ENCODE data around the gene THOC6. TPM values are rescaled to one million over a fixed set of nuclear protein-coding genes. Genes with fewer than 3 reads are reported as not detected.
A peak's percentile ranks its signal among the peaks of the same experiment; 100 is the strongest.

Gene THOC6
- total and polyA plus RNA-seq, 9 of the 15 experiments (the other 6 are each of a cell fraction or from before 2014, with no cell fraction given), result 2.5 to 65.4 (median 42.3) TPM

DNA sequence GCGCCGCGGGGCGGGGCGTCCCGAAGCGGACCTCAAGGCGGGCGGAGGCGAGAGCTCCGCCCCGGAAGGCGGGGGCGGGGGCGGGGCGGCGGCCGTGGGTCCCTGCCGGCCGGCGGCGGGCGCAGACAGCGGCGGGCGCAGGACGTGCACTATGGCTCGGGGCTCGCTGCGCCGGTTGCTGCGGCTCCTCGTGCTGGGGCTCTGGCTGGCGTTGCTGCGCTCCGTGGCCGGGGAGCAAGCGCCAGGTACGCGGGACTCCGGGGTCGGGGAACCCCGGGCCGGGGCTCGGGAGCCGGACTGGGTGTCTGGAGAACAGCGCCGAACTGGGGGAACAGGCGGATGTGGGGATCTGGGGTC lies 3.6 kb upstream of the THOC6 start, which contains the start of gene TNFRSF12A (continued):
- TF ChIP-seq ZMIZ1 (IDR thresholded peaks at IDR 0.05; ENCODE audit: low read depth in 2 of 2, low read length in 2 of 2), result peak in 1 of 2 experiments; percentile 15; a peak in 1 of 4 replicates
- TF ChIP-seq, protein P1, sequence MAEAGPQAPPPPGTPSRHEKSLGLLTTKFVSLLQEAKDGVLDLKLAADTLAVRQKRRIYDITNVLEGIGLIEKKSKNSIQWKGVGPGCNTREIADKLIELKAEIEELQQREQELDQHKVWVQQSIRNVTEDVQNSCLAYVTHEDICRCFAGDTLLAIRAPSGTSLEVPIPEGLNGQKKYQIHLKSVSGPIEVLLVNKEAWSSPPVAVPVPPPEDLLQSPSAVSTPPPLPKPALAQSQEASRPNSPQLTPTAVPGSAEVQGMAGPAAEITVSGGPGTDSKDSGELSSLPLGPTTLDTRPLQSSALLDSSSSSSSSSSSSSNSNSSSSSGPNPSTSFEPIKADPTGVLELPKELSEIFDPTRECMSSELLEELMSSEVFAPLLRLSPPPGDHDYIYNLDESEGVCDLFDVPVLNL (CRISPR knock-in tag; IDR thresholded peaks at IDR 0.05; ENCODE audit: low read depth), result no peak
- TF ChIP-seq IFI16 (CRISPR knock-in tag; IDR thresholded peaks at IDR 0.05), result no peak
- TF ChIP-seq SMAD4 (CRISPR knock-in tag; conservative IDR thresholded peaks at IDR 0.05), result peak; percentile 92
- no peak for TF ChIP-seq HOXB6 (CRISPR knock-in tag; IDR thresholded peaks at IDR 0.05; ENCODE audit: borderline replicate concordance)
- TF ChIP-seq ZNF3 (CRISPR knock-in tag; IDR thresholded peaks at IDR 0.05), result no peak
- TF ChIP-seq, protein P2, sequence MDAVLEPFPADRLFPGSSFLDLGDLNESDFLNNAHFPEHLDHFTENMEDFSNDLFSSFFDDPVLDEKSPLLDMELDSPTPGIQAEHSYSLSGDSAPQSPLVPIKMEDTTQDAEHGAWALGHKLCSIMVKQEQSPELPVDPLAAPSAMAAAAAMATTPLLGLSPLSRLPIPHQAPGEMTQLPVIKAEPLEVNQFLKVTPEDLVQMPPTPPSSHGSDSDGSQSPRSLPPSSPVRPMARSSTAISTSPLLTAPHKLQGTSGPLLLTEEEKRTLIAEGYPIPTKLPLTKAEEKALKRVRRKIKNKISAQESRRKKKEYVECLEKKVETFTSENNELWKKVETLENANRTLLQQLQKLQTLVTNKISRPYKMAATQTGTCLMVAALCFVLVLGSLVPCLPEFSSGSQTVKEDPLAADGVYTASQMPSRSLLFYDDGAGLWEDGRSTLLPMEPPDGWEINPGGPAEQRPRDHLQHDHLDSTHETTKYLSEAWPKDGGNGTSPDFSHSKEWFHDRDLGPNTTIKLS (IDR thresholded peaks at IDR 0.05; ENCODE audit: borderline replicate concordance, low read depth), result peak; percentile 12; the same call in 1 of the 2 replicates
- TF ChIP-seq MLX (CRISPR knock-in tag; conservative IDR thresholded peaks at IDR 0.05), result no peak
- TF ChIP-seq PML (IDR thresholded peaks at IDR 0.05; ENCODE audit: low read length), result peak; percentile 34; the same call in 1 of the 2 replicates
- no peak for TF ChIP-seq MAFF (IDR thresholded peaks at IDR 0.05; ENCODE audit: low read length)
- TF ChIP-seq TFAP4 (CRISPR knock-in tag; IDR thresholded peaks at IDR 0.05; ENCODE audit: borderline replicate concordance), result no peak
- TF ChIP-seq FOXJ2 (tag; IDR thresholded peaks at IDR 0.05), result no peak
- no peak for TF ChIP-seq ELF1 (tag; IDR thresholded peaks at IDR 0.05)
- TF ChIP-seq ZNF75A (CRISPR knock-in tag; IDR thresholded peaks at IDR 0.05), result no peak
- no peak for TF ChIP-seq ZNF232 (CRISPR knock-in tag; IDR thresholded peaks at IDR 0.05)
- TF ChIP-seq NR0B1 (IDR thresholded peaks at IDR 0.05; ENCODE audit: partially characterized antibody), result no peak
- TF ChIP-seq, protein P3, sequence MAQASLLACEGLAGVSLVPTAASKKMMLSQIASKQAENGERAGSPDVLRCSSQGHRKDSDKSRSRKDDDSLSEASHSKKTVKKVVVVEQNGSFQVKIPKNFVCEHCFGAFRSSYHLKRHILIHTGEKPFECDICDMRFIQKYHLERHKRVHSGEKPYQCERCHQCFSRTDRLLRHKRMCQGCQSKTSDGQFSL (CRISPR knock-in tag; IDR thresholded peaks at IDR 0.05), result no peak
- TF ChIP-seq, protein P3 (tag; IDR thresholded peaks at IDR 0.05), result no peak

Measured in K562 (cell line).